HCT116 (cell line): Measurements from ENCODE around the gene PAQR6. TPM values are rescaled to one million over a fixed set of nuclear protein-coding genes. Genes with fewer than 3 reads are reported as not detected.

ENCODE experiments used
- ATAC-seq: fragments of 200-7000 bp; cut with Tn5 transposase; 2 replicates; pipeline ENCODE4 v1.9.1; 2020; ENCODE audit warnings: mild to moderate bottlenecking, moderate library complexity
- BruUV-seq: library from RNA; stranded (reverse); fragments of 400-500 nt; replicated peaks from 2 replicates; lab custom pipeline; 2021; lab: Mats Ljungman, UMichigan
- CTCF ChIA-PET: fragments of 300-600 bp; sonication (Branson Sonifier 250); formaldehyde crosslinking; loops from one replicate; lab custom pipeline; 2021; ENCODE audit warnings: antibody characterized with exemption; lab: Charles Lee
- POLR2A ChIA-PET: fragments of 300-600, 350-600 bp; sonication (Branson Sonifier 250); formaldehyde crosslinking; loops from one replicate; lab custom pipeline; 2021; ENCODE audit warnings: antibody characterized with exemption; lab: Charles Lee
- RAD21 ChIA-PET, 2 experiments: fragments of 300-600 bp; sonication (Branson Sonifier 250); formaldehyde crosslinking; loops; one replicate each; lab custom pipeline; 2023; ENCODE audit warnings: low total read pairs in 2 of 2; ENCODE audit not compliant: uncharacterized antibody in 2 of 2, unreplicated experiment in 2 of 2, low non-redundant PET in 1 of 2; lab: Charles Lee
- DNase-seq: peaks from one replicate; pipeline ENCODE4 v3.0.0-alpha.2; 2010; ENCODE audit warnings: low read depth, low spot score
- H2AFZ ChIP-seq: fragments of 200-600 bp; shearing (Covaris generic), sonication (generic); 2 replicates; pipeline ENCODE4 v1.6.1; 2017; ENCODE audit warnings: low read depth, mixed run types, mixed read lengths, antibody characterized with exemption, low read length; ENCODE audit not compliant: poor library complexity, severe bottlenecking
- H3K27ac ChIP-seq: 2 replicates; pipeline ENCODE4 v1.5.1; 2012; ENCODE audit warnings: low read depth, low read length
- H3K27me3 ChIP-seq: fragments of 200-600 bp; sonication (generic); 2 replicates; pipeline ENCODE4 v1.6.1; 2016; ENCODE audit warnings: mixed run types, low read length, mixed read lengths; ENCODE audit not compliant: insufficient read depth
- H3K36me3 ChIP-seq, 2 experiments: fragments of 200-500 bp in 1 of 2; fragments of 200-600 bp in 1 of 2; sonication (Bioruptor generic) in 1 of 2; sonication (generic) in 1 of 2; 2 replicates each; pipeline versions ENCODE4 v1.5.1 to v1.6.1; 2014 to 2016; ENCODE audit warnings: low read length in 2 of 2, inconsistent platforms in 1 of 2, mixed read lengths in 1 of 2, mixed run types in 1 of 2; ENCODE audit not compliant: insufficient read depth in 2 of 2, control insufficient read depth in 1 of 2
- H3K4me1 ChIP-seq, 2 experiments: fragments of 200-600 bp in 1 of 2; sonication (generic) in 1 of 2; 2 replicates each; pipeline versions ENCODE4 v1.5.1 to v1.6.1; 2012 to 2017; ENCODE audit warnings: low read length in 2 of 2, inconsistent platforms in 1 of 2, mild to moderate bottlenecking in 1 of 2, mixed read lengths in 1 of 2, mixed run types in 1 of 2, moderate library complexity in 1 of 2; ENCODE audit not compliant: insufficient read depth in 2 of 2, control insufficient read depth in 1 of 2
- H3K4me2 ChIP-seq: fragments of 200-600 bp; sonication (generic); 2 replicates; pipeline ENCODE4 v1.6.1; 2017; ENCODE audit warnings: mixed run types, low read length, mixed read lengths
- H3K4me3 ChIP-seq, 2 experiments: fragments of 200-600 bp in 1 of 2; sonication (generic) in 1 of 2; replicated peaks in 1 of 2; 2 replicates each; pipeline ENCODE4 v1.5.1; 2011 to 2016; ENCODE audit warnings: low read length in 2 of 2, control low read depth in 1 of 2, low read depth in 1 of 2, mild to moderate bottlenecking in 1 of 2, mixed read lengths in 1 of 2, mixed run types in 1 of 2
- H3K79me2 ChIP-seq: fragments of 200-600 bp; sonication (generic); 2 replicates; pipeline ENCODE4 v1.6.1; 2017; ENCODE audit warnings: mild to moderate bottlenecking, mixed run types, low read length, moderate library complexity, mixed read lengths; ENCODE audit not compliant: insufficient read depth
- H3K9ac ChIP-seq: fragments of 200-600 bp; sonication (generic); 2 replicates; pipeline ENCODE4 v1.6.1; 2016; ENCODE audit warnings: low read length, mixed read lengths
- H3K9me2 ChIP-seq: fragments of 200-600 bp; sonication (generic), shearing (Covaris generic); 2 replicates; pipeline ENCODE4 v1.6.1; 2017; ENCODE audit warnings: mixed run types, mild to moderate bottlenecking, moderate library complexity; ENCODE audit not compliant: insufficient read depth
- H3K9me3 ChIP-seq, 2 experiments: fragments of 200-500 bp in 1 of 2; fragments of 200-600 bp in 1 of 2; sonication (Bioruptor generic) in 1 of 2; sonication (generic) in 1 of 2; 2 replicates each; pipeline ENCODE4 v1.6.1; 2014 to 2017; ENCODE audit warnings: low read length in 2 of 2, mixed read lengths in 2 of 2, inconsistent platforms in 1 of 2, low read depth in 1 of 2, mild to moderate bottlenecking in 1 of 2, mixed run types in 1 of 2, moderate library complexity in 1 of 2; ENCODE audit not compliant: control insufficient read depth in 1 of 2, insufficient read depth in 1 of 2
- H4K20me1 ChIP-seq: fragments of 200-600 bp; sonication (generic), shearing (Covaris generic); 2 replicates; pipeline ENCODE4 v1.6.1; 2017; ENCODE audit warnings: mixed run types, mild to moderate bottlenecking, moderate library complexity; ENCODE audit not compliant: insufficient read depth
- CBX3 ChIP-seq: IDR thresholded peaks from 2 replicates; pipeline ENCODE4 v1.6.1; 2012; ENCODE audit warnings: low read depth
- CEBPB ChIP-seq: IDR thresholded peaks from 2 replicates; pipeline ENCODE4 v1.6.1; 2012; ENCODE audit warnings: low read depth
- EZH2 ChIP-seq: fragments of 200-600 bp; sonication (generic); IDR thresholded peaks from 2 replicates; pipeline ENCODE4 v1.6.1; 2017; ENCODE audit warnings: antibody characterized with exemption, mixed run types
- EZH2phosphoT487 ChIP-seq: fragments of 200-600 bp; IDR thresholded peaks from 2 replicates; pipeline ENCODE4 v1.6.1; 2018; ENCODE audit warnings: antibody characterized with exemption, borderline replicate concordance
- POLR2A ChIP-seq: IDR thresholded peaks from 2 replicates; pipeline ENCODE4 v1.7.0; 2011; ENCODE audit warnings: borderline replicate concordance; ENCODE audit not compliant: insufficient read depth, insufficient read length; ENCODE audit errors: extremely low read depth
- POLR2AphosphoS5 ChIP-seq: IDR thresholded peaks from 2 replicates; pipeline ENCODE4 v1.6.1; 2011; ENCODE audit warnings: mild to moderate bottlenecking, low read depth, low read length, moderate library complexity
- RAD21 ChIP-seq: IDR thresholded peaks from 2 replicates; pipeline ENCODE4 v1.6.1; 2012; ENCODE audit warnings: low read depth, mild to moderate bottlenecking
- SIN3A ChIP-seq: IDR thresholded peaks from 2 replicates; pipeline ENCODE4 v1.6.1; 2012; ENCODE audit warnings: low read depth
- SP1 ChIP-seq: IDR thresholded peaks from 2 replicates; pipeline ENCODE4 v1.6.1; 2012; ENCODE audit warnings: low read depth
- SRF ChIP-seq: IDR thresholded peaks from 2 replicates; pipeline ENCODE4 v1.6.1; 2012; ENCODE audit warnings: low read depth
- ZFX ChIP-seq: fragments of 450-650 bp; IDR thresholded peaks from 2 replicates; pipeline ENCODE4 v1.6.1; 2017
- intact Hi-C: fragments of 100-400 bp; cut with micrococcal nuclease; formaldehyde crosslinking; loops from 2 replicates; pipeline ENCODE4 v1.10.0; 2022
- total RNA-seq: library from RNA; stranded (reverse); gene quantifications from one replicate; pipeline ENCODE4 v1.2.1, GENCODE V29; 2021; ENCODE audit not compliant: unreplicated experiment
- TF ChIP-seq, protein P1 (sequence below): IDR thresholded peaks from 2 replicates; pipeline ENCODE4 v1.6.1; 2011; ENCODE audit warnings: mild to moderate bottlenecking, low read length, moderate library complexity; ENCODE audit not compliant: insufficient replicate concordance; ENCODE audit errors: extremely low read depth
- TF ChIP-seq, protein P2 (sequence below): IDR thresholded peaks from 2 replicates; pipeline ENCODE4 v1.6.1; 2012
- TF ChIP-seq, protein P3 (sequence below), 3 experiments: fragments of 200-600 bp in 1 of 3; sonication (generic) in 1 of 3; IDR thresholded peaks in 2 of 3; conservative IDR thresholded peaks in 1 of 3; 2 replicates each; pipeline ENCODE4 v1.5.1; 2012 to 2017; ENCODE audit warnings: low read depth in 2 of 3, low read length in 2 of 3, antibody characterized with exemption in 1 of 3, borderline replicate concordance in 1 of 3, control low read depth in 1 of 3, mild to moderate bottlenecking in 1 of 3, mixed read lengths in 1 of 3, mixed run types in 1 of 3, moderate library complexity in 1 of 3; ENCODE audit not compliant: insufficient read depth in 1 of 3
- TF ChIP-seq, protein P4 (sequence below): IDR thresholded peaks from 2 replicates; pipeline ENCODE4 v1.6.1; 2012; ENCODE audit warnings: low read depth

The PAQR6 gene
- total RNA-seq, 1 experiment from 2014 or later, result 10.9 TPM

DNA sequence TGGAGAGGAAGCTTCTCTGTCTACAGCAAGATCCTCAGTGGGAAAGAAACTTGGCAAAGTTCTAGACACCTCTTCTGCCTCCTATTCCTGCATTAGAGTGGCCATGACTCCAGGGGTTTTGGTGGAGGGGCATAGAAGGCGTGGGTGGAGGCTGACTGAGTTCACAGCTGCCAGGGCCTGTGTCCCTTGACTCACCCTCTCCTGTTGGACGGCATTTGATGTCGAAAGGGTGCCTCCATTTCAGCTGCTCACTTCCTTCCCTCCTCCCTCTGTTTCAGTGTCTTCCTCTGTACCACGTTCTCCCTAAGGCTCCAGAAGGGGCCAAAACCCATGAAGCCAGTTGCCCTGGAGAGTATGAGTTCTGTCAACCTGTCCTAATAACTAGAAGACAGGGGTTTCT, 36.9 kb upstream of the PAQR6 start:
- peaks cover 37% of the 10 kb centered on the region for H3K79me2 ChIP-seq
- 0 out of 2 replicates have a peak overlapping the region, but pooled peaks have one; percentile 13 for H3K27ac ChIP-seq
- no peak for TF ChIP-seq POLR2A
- TF ChIP-seq, protein P1, sequence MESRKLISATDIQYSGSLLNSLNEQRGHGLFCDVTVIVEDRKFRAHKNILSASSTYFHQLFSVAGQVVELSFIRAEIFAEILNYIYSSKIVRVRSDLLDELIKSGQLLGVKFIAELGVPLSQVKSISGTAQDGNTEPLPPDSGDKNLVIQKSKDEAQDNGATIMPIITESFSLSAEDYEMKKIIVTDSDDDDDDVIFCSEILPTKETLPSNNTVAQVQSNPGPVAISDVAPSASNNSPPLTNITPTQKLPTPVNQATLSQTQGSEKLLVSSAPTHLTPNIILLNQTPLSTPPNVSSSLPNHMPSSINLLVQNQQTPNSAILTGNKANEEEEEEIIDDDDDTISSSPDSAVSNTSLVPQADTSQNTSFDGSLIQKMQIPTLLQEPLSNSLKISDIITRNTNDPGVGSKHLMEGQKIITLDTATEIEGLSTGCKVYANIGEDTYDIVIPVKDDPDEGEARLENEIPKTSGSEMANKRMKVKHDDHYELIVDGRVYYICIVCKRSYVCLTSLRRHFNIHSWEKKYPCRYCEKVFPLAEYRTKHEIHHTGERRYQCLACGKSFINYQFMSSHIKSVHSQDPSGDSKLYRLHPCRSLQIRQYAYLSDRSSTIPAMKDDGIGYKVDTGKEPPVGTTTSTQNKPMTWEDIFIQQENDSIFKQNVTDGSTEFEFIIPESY, result no peak
- TF ChIP-seq ZFX, result no peak
- TF ChIP-seq, protein P2, sequence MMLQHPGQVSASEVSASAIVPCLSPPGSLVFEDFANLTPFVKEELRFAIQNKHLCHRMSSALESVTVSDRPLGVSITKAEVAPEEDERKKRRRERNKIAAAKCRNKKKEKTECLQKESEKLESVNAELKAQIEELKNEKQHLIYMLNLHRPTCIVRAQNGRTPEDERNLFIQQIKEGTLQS, result no peak
- no peak for TF ChIP-seq RAD21
- TF ChIP-seq, protein P3, sequence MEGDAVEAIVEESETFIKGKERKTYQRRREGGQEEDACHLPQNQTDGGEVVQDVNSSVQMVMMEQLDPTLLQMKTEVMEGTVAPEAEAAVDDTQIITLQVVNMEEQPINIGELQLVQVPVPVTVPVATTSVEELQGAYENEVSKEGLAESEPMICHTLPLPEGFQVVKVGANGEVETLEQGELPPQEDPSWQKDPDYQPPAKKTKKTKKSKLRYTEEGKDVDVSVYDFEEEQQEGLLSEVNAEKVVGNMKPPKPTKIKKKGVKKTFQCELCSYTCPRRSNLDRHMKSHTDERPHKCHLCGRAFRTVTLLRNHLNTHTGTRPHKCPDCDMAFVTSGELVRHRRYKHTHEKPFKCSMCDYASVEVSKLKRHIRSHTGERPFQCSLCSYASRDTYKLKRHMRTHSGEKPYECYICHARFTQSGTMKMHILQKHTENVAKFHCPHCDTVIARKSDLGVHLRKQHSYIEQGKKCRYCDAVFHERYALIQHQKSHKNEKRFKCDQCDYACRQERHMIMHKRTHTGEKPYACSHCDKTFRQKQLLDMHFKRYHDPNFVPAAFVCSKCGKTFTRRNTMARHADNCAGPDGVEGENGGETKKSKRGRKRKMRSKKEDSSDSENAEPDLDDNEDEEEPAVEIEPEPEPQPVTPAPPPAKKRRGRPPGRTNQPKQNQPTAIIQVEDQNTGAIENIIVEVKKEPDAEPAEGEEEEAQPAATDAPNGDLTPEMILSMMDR (IDR thresholded peaks at IDR 0.05 in 2 of 3, conservative IDR thresholded peaks at IDR 0.05 in 1 of 3; ENCODE audit: borderline replicate concordance in 1 of 3, insufficient read depth in 1 of 3, low read depth in 2 of 3, low read length in 2 of 3), result no peak
- TF ChIP-seq CBX3, result no peak
- TF ChIP-seq POLR2AphosphoS5, result no peak
- no peak for TF ChIP-seq SIN3A
- TF ChIP-seq, protein P4, sequence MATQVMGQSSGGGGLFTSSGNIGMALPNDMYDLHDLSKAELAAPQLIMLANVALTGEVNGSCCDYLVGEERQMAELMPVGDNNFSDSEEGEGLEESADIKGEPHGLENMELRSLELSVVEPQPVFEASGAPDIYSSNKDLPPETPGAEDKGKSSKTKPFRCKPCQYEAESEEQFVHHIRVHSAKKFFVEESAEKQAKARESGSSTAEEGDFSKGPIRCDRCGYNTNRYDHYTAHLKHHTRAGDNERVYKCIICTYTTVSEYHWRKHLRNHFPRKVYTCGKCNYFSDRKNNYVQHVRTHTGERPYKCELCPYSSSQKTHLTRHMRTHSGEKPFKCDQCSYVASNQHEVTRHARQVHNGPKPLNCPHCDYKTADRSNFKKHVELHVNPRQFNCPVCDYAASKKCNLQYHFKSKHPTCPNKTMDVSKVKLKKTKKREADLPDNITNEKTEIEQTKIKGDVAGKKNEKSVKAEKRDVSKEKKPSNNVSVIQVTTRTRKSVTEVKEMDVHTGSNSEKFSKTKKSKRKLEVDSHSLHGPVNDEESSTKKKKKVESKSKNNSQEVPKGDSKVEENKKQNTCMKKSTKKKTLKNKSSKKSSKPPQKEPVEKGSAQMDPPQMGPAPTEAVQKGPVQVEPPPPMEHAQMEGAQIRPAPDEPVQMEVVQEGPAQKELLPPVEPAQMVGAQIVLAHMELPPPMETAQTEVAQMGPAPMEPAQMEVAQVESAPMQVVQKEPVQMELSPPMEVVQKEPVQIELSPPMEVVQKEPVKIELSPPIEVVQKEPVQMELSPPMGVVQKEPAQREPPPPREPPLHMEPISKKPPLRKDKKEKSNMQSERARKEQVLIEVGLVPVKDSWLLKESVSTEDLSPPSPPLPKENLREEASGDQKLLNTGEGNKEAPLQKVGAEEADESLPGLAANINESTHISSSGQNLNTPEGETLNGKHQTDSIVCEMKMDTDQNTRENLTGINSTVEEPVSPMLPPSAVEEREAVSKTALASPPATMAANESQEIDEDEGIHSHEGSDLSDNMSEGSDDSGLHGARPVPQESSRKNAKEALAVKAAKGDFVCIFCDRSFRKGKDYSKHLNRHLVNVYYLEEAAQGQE, result no peak
- no peak for TF ChIP-seq EZH2phosphoT487
- no peak for TF ChIP-seq SP1
- TF ChIP-seq SRF, result no peak
- TF ChIP-seq CEBPB, result no peak
- TF ChIP-seq EZH2, result no peak
- DNase-seq, result no peak
- H3K4me3 ChIP-seq, result no peak overlapping the region
- H4K20me1 ChIP-seq, result peaks cover 10% of the 10 kb centered on the region; the same call in 1 of the 2 replicates
- intact Hi-C loops, result no loop called here
- ATAC-seq, result no peak
- ChIA-PET POLR2A (no interaction called here), RAD21 (no interaction called here), CTCF (no interaction called here)
- peaks cover 25 to 27% of the 10 kb centered on the region in 2 experiments for H3K4me1 ChIP-seq
- H3K36me3 ChIP-seq, result peaks cover 0 to 7% of the 10 kb centered on the region in 2 experiments; a peak in 2 of 4 replicates
- H3K9me2 ChIP-seq, result no peaks in the 10 kb centered on the region
- no peak overlapping the region for H2AFZ ChIP-seq
- BruUV-seq, result no TSS peak
- peak overlapping the region; percentile 91; the same call in 1 of the 2 replicates for H3K4me2 ChIP-seq
- no peaks in the 10 kb centered on the region for H3K9me3 ChIP-seq
- peak overlapping the region; percentile 98; the same call in 1 of the 2 replicates for H3K9ac ChIP-seq
- no peaks in the 10 kb centered on the region for H3K27me3 ChIP-seq
